SK-N-SH (cell line): ENCODE measurements around the gene ADAP1. TPM values are rescaled to one million over a fixed set of nuclear protein-coding genes. Genes with fewer than 3 reads are reported as not detected.

Experiments used
- CTCF ChIA-PET: fragments of 300-600, 350-600 bp; formaldehyde crosslinking; extraction: SDS; loops from one replicate; lab custom pipeline; 2021; lab: Yijun Ruan, JAX
- POLR2A ChIA-PET: fragments of 350-600 bp; sonication (Branson Sonifier 250); formaldehyde crosslinking; extraction: SDS; loops from one replicate; lab custom pipeline; 2020; ENCODE audit warnings: antibody characterized with exemption, inconsistent platforms; lab: Yijun Ruan, JAX
- DNase-seq: peaks from one replicate; pipeline ENCODE4 v3.0.0; 2012
- H2AFZ ChIP-seq: fragments of 200-600 bp; sonication (generic); 2 replicates; pipeline ENCODE4 v1.8.1; 2016; ENCODE audit warnings: antibody characterized with exemption, mild to moderate bottlenecking, low read depth
- H3F3A ChIP-seq: fragments of 200-600 bp; sonication (generic); replicated peaks from 2 replicates; pipeline ENCODE3; 2016; ENCODE audit warnings: antibody characterized with exemption, mild to moderate bottlenecking; ENCODE audit not compliant: insufficient read depth
- H3K27ac ChIP-seq, 2 experiments: fragments of 200-500 bp in 1 of 2; fragments of 200-600 bp in 1 of 2; sonication (Bioruptor generic) in 1 of 2; sonication (generic), shearing (Covaris generic) in 1 of 2; 2 replicates each; pipeline versions ENCODE4 v1.5.1 to v1.6.1; 2014 to 2016; ENCODE audit warnings: low read depth in 2 of 2, inconsistent platforms in 1 of 2, low read length in 1 of 2, mild to moderate bottlenecking in 1 of 2, mixed read lengths in 1 of 2
- H3K27me3 ChIP-seq: fragments of 200-600 bp; sonication (generic), shearing (Covaris generic); 2 replicates; pipeline ENCODE4 v1.6.1; 2016; ENCODE audit warnings: mixed run types; ENCODE audit not compliant: insufficient read depth
- H3K36me3 ChIP-seq, 2 experiments: fragments of 200-500 bp in 1 of 2; fragments of 200-600 bp in 1 of 2; sonication (Bioruptor generic) in 1 of 2; sonication (generic) in 1 of 2; replicated peaks in 1 of 2; 2 replicates each; pipeline versions ENCODE3 to v1.5.1; 2014 to 2016; ENCODE audit warnings: low read length in 1 of 2, mild to moderate bottlenecking in 1 of 2; ENCODE audit not compliant: insufficient read depth in 2 of 2, control insufficient read depth in 1 of 2
- H3K4me1 ChIP-seq, 2 experiments: fragments of 200-500 bp in 1 of 2; fragments of 200-600 bp in 1 of 2; sonication (Bioruptor generic) in 1 of 2; sonication (generic), shearing (Covaris generic) in 1 of 2; 2 replicates each; pipeline versions ENCODE4 v1.5.1 to v1.6.1; 2014 to 2016; ENCODE audit warnings: low read depth in 1 of 2, low read length in 1 of 2, mixed run types in 1 of 2; ENCODE audit not compliant: insufficient read depth in 2 of 2, control insufficient read depth in 1 of 2
- H3K4me2 ChIP-seq: fragments of 200-600 bp; sonication (generic), shearing (Covaris generic); 2 replicates; pipeline ENCODE4 v1.6.1; 2017; ENCODE audit warnings: mixed run types
- H3K4me3 ChIP-seq, 2 experiments: fragments of 200-500 bp in 1 of 2; fragments of 200-600 bp in 1 of 2; sonication (Bioruptor generic) in 1 of 2; sonication (generic), shearing (Covaris generic) in 1 of 2; 2 replicates each; pipeline versions ENCODE4 v1.5.1 to v1.8.1; 2014 to 2016; ENCODE audit warnings: low read depth in 2 of 2, inconsistent platforms in 1 of 2, low read length in 1 of 2, mild to moderate bottlenecking in 1 of 2, mixed read lengths in 1 of 2, moderate library complexity in 1 of 2
- H3K79me2 ChIP-seq: fragments of 200-600 bp; sonication (generic); 2 replicates; pipeline ENCODE4 v1.8.1; 2017; ENCODE audit warnings: mild to moderate bottlenecking; ENCODE audit not compliant: insufficient read depth
- H3K9ac ChIP-seq: fragments of 200-600 bp; sonication (generic); 2 replicates; pipeline ENCODE4 v1.6.1; 2017; ENCODE audit warnings: mixed run types
- H3K9me2 ChIP-seq: fragments of 200-600 bp; sonication (generic); 2 replicates; pipeline ENCODE4 v1.6.1; 2017; ENCODE audit warnings: mixed run types
- H3K9me3 ChIP-seq: fragments of 200-600 bp; sonication (generic); 2 replicates; pipeline ENCODE4 v1.6.1; 2017; ENCODE audit warnings: mixed run types, mild to moderate bottlenecking, moderate library complexity
- H4K20me1 ChIP-seq: fragments of 200-600 bp; sonication (generic); 2 replicates; pipeline ENCODE4 v1.6.1; 2017; ENCODE audit warnings: mild to moderate bottlenecking, mixed run types; ENCODE audit not compliant: insufficient read depth
- EP300 ChIP-seq, 2 experiments: IDR thresholded peaks; 2 replicates each; pipeline versions ENCODE4 v1.4.0 to v1.6.1; 2012; ENCODE audit warnings: borderline replicate concordance in 1 of 2, low read depth in 1 of 2, low read length in 1 of 2
- GABPA ChIP-seq: IDR thresholded peaks from 2 replicates; pipeline ENCODE4 v1.4.0; 2012; ENCODE audit warnings: low read depth, mild to moderate bottlenecking
- GATA2 ChIP-seq: sonication (generic); formaldehyde crosslinking; IDR thresholded peaks from 2 replicates; pipeline ENCODE4 v1.5.0; 2020; ENCODE audit warnings: mild to moderate bottlenecking, missing genetic modification reagents
- IRF3 ChIP-seq: fragments of 150-350 bp; IDR thresholded peaks from 2 replicates; pipeline ENCODE4 v1.6.1; 2016; ENCODE audit warnings: mild to moderate bottlenecking, low read depth, low read length
- MAX ChIP-seq: IDR thresholded peaks from 2 replicates; pipeline ENCODE4 v1.4.0; 2012; ENCODE audit warnings: low read depth
- MEF2A ChIP-seq: IDR thresholded peaks from 2 replicates; pipeline ENCODE4 v1.4.0; 2012; ENCODE audit warnings: low read depth, borderline replicate concordance
- NFIC ChIP-seq: IDR thresholded peaks from 2 replicates; pipeline ENCODE4 v1.4.0; 2012; ENCODE audit warnings: borderline replicate concordance
- PBX3 ChIP-seq: IDR thresholded peaks from 2 replicates; pipeline ENCODE4; 2012
- RCOR1 ChIP-seq: fragments of 150-350 bp; IDR thresholded peaks from 2 replicates; pipeline ENCODE4 v1.6.1; 2017; ENCODE audit warnings: antibody characterized with exemption, low read length
- RXRA ChIP-seq: IDR thresholded peaks from 2 replicates; pipeline ENCODE4 v1.4.0; 2012; ENCODE audit warnings: low read depth, mild to moderate bottlenecking, borderline replicate concordance
- TCF12 ChIP-seq: IDR thresholded peaks from 2 replicates; pipeline ENCODE4 v1.4.0; 2012
- TEAD4 ChIP-seq: IDR thresholded peaks from 2 replicates; pipeline ENCODE4 v1.4.0; 2012; ENCODE audit warnings: mild to moderate bottlenecking, borderline replicate concordance; ENCODE audit not compliant: insufficient read depth
- ZBTB33 ChIP-seq: IDR thresholded peaks from 2 replicates; pipeline ENCODE4 v1.4.0; 2012; ENCODE audit warnings: low read depth, borderline replicate concordance
- WGBS: methylation state at CpG from one replicate; pipeline ENCODE4 v1.1.6; 2017; ENCODE audit warnings: low lambda C conversion rate; 5-methylcytosine and 5-hydroxymethylcytosine counted together
- polyA plus RNA-seq, 3 experiments: library from polyadenylated mRNA; depleted of rRNA; stranded (reverse); fragments of >200 nt; gene quantifications; 2 replicates each; pipeline ENCODE4 v1.2.3, GENCODE V29; 2012

The ADAP1 gene
- polyA plus RNA-seq, 1 of the 3 experiments (the other 2 are of a cell fraction), result 3.2 TPM

GRCh38 chr7:983004-983615, 28.6 kb upstream of the ADAP1 start, which contains the start of gene CYP2W1:
Gene CYP2W1 (plus strand): TSS chr7:983181. CDS start chr7:983212, 31 bp downstream.
- WGBS, result 83% methylated on average over 4 of the region's 34 CpGs
- Histone ChIP-seq H3K9me2 (no peaks in the 10 kb centered on the region), H3F3A (no peaks in the 10 kb centered on the region), H3K36me3 (no peaks in the 10 kb centered on the region), H3K9ac (no peak within 1 kb of the TSS), H3K79me2 (no peaks in the 10 kb centered on the region), H3K27ac (no peak within 1 kb of the TSS), H3K27me3 (no peaks in the 10 kb centered on the region), H4K20me1 (no peaks in the 10 kb centered on the region), H3K4me3 (no peak within 1 kb of the TSS), H2AFZ (no peak within 1 kb of the TSS), H3K4me2 (no peak within 1 kb of the TSS), H3K9me3 (no peaks in the 10 kb centered on the region), H3K4me1 (peaks cover 0 to 12% of the 10 kb centered on the region in 2 experiments; a peak in 1 of 4 replicates)
- CTCF ChIA-PET, result interaction anchor here (0.6 to 3.9 kb wide), 5 partner anchors 10 to 110 kb away, joined by 3 to 66 read pairs (median 4); no protein-coding TSS in a partner anchor
- DNase-seq, result no peak
- POLR2A ChIA-PET, result no interaction called here
- TF ChIP-seq GABPA (no peak), EP300 (IDR thresholded peaks at IDR 0.05; ENCODE audit: borderline replicate concordance in 1 of 2, low read depth in 1 of 2, low read length in 1 of 2) (no peak), GATA2 (CRISPR knock-in tag) (no peak), IRF3 (no peak)

- ChIA-PET POLR2A (no interaction called here), CTCF (interaction anchor here (0.6 to 3.9 kb wide), 8 partner anchors 10 to 193 kb away, joined by 3 to 66 read pairs (median 4); no protein-coding TSS in a partner anchor)
- no peaks in the 10 kb centered on the region for H3K79me2 ChIP-seq
- H3K4me2 ChIP-seq, result no peak overlapping the region
- H3K9me3 ChIP-seq, result no peaks in the 10 kb centered on the region
- H4K20me1 ChIP-seq, result no peaks in the 10 kb centered on the region
- no peak overlapping the region for H3K4me3 ChIP-seq
- no peak for DNase-seq
- peaks cover 0 to 12% of the 10 kb centered on the region in 2 experiments; a peak in 1 of 4 replicates for H3K4me1 ChIP-seq
- no peaks in the 10 kb centered on the region for H3K9me2 ChIP-seq
- H3K36me3 ChIP-seq, result no peaks in the 10 kb centered on the region
- H3F3A ChIP-seq, result no peaks in the 10 kb centered on the region
- H3K27ac ChIP-seq, result no peak overlapping the region
- no peaks in the 10 kb centered on the region for H3K27me3 ChIP-seq
- WGBS, result 73% methylated on average over 8 of the region's 10 CpGs
- no peak overlapping the region for H3K9ac ChIP-seq
- TF ChIP-seq MEF2A, result no peak
- TF ChIP-seq ZBTB33, result no peak
- TF ChIP-seq TCF12, result no peak
- TF ChIP-seq RXRA, result no peak
- TF ChIP-seq IRF3, result no peak
- TF ChIP-seq PBX3, result no peak
- no peak for TF ChIP-seq NFIC
- no peak for TF ChIP-seq MAX
- no peak for TF ChIP-seq RCOR1
- no peak for TF ChIP-seq TEAD4
- H2AFZ ChIP-seq, result no peak overlapping the region
These were observed 28.1 kb upstream of the ADAP1 start for GRCh38 chr7:982511-983003.
